Measurements from ENCODE around the gene IRF2.

Gene IRF2

GRCh38 chr4:184422378-184422777 is 52.0 kb downstream of the IRF2 start:
- DNase-seq (ENCODE audit: low read depth, low spot score): no peak

GRCh38 chr4:184421533-184422155 is 52.7 kb downstream of the IRF2 start:
- DNase-seq (ENCODE audit: low read depth, low spot score): no peak
- H3K4me3 ChIP-seq (ENCODE audit: low read depth, low read length): no peak overlapping the region
- TF ChIP-seq, protein P1, sequence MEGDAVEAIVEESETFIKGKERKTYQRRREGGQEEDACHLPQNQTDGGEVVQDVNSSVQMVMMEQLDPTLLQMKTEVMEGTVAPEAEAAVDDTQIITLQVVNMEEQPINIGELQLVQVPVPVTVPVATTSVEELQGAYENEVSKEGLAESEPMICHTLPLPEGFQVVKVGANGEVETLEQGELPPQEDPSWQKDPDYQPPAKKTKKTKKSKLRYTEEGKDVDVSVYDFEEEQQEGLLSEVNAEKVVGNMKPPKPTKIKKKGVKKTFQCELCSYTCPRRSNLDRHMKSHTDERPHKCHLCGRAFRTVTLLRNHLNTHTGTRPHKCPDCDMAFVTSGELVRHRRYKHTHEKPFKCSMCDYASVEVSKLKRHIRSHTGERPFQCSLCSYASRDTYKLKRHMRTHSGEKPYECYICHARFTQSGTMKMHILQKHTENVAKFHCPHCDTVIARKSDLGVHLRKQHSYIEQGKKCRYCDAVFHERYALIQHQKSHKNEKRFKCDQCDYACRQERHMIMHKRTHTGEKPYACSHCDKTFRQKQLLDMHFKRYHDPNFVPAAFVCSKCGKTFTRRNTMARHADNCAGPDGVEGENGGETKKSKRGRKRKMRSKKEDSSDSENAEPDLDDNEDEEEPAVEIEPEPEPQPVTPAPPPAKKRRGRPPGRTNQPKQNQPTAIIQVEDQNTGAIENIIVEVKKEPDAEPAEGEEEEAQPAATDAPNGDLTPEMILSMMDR (IDR thresholded peaks at IDR 0.05; ENCODE audit: low read depth, low read length): no peak
- in situ Hi-C loops (cut with HindIII; ENCODE audit: low sequenced_read_pairs): no loop called here

More at GRCh38 chr4:184422378-184422777, 52.0 kb downstream of the IRF2 start:
- no peak overlapping the region for H3K4me3 ChIP-seq (ENCODE audit: low read depth, low read length)
- in situ Hi-C loops (cut with HindIII; ENCODE audit: low sequenced_read_pairs): no loop called here
- TF ChIP-seq, protein P1 (IDR thresholded peaks at IDR 0.05; ENCODE audit: low read depth, low read length): no peak

- no peak overlapping the region for H3K4me3 ChIP-seq (ENCODE audit: low read depth, low read length)
- in situ Hi-C loops (cut with HindIII; ENCODE audit: low sequenced_read_pairs): no loop called here
- TF ChIP-seq, protein P1 (IDR thresholded peaks at IDR 0.05; ENCODE audit: low read depth, low read length): no peak
- DNase-seq (ENCODE audit: low read depth, low spot score): no peak
These were observed 53.4 kb downstream of the IRF2 start for GRCh38 chr4:184420881-184421416.

DNA sequence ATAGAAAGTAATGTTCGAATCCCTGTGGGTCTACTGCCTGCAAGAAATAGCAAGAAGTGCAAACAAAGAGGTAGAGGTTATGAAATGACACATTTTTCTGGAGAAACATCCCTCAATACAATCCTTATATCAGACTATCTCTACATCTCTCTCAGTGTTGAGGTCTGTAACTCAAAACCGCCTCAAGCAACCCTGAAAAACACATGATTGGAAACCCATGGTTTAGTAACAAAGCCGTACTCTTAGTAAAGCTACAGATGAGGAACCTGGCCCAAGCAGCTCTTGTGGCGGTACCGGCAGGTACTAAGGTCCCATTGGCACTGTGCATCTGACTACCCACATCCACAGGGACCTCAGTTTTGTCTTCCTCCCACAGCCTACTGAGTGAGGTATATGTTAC is 53.9 kb downstream of the IRF2 start:
- TF ChIP-seq, protein P1 (IDR thresholded peaks at IDR 0.05; ENCODE audit: low read depth, low read length): no peak
- in situ Hi-C loops (cut with HindIII; ENCODE audit: low sequenced_read_pairs): no loop called here
- H3K4me3 ChIP-seq (ENCODE audit: low read depth, low read length): no peak overlapping the region

DNA sequence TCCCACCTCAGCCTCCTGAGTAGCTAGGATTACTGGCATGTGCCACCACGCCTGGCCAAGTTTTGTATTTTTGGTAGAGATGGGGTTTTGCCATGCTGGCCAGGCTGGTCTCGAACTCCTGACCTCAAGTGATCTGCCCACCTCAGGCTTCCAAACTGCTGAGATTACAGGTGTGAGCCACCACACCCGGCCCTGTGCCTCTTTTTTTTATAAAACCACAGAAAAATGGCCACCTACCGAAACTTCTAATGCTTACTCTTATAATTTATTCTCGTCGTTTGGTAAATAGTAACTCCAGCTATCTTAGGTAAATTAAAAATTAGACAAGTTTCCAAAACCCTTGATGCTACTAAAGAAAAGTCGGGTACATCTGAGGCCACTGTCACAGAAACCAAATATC is 54.4 kb downstream of the IRF2 start:
- TF ChIP-seq, protein P1 (IDR thresholded peaks at IDR 0.05; ENCODE audit: low read depth, low read length): no peak
- no peak for DNase-seq (ENCODE audit: low read depth, low spot score)
- no peak overlapping the region for H3K4me3 ChIP-seq (ENCODE audit: low read depth, low read length)
- in situ Hi-C loops (cut with HindIII; ENCODE audit: low sequenced_read_pairs): no loop called here

More for the DNA sequence above, 53.9 kb downstream of the IRF2 start:
- no peak for DNase-seq (ENCODE audit: low read depth, low spot score)

- DNase-seq (ENCODE audit: low read depth, low spot score): peak; percentile 86
- no peak overlapping the region for H3K4me3 ChIP-seq (ENCODE audit: low read depth, low read length)
- in situ Hi-C loops (cut with HindIII; ENCODE audit: low sequenced_read_pairs): no loop called here
- TF ChIP-seq, protein P1 (IDR thresholded peaks at IDR 0.05; ENCODE audit: low read depth, low read length): peak; percentile 25
These were observed 56.4 kb downstream of the IRF2 start for GRCh38 chr4:184417802-184418511.
